CD4-positive, alpha-beta T cell treated with Interleukin-4 for 1 hour (primary cell): Measurements from ENCODE around the gene OTULINL.
A peak's percentile ranks its signal among the peaks of the same experiment; 100 is the strongest.
"Not testable (repeated sequence)": the region's sequence is repeated elsewhere in the genome, so short reads cannot be mapped to it uniquely, and the experiment has no call there.

Source experiments
- DNase-seq, 2 donors: peaks; one replicate each; pipeline ENCODE4 v3.0.0-alpha.2; 2020 to 2022

The OTULINL gene

GRCh38 chr5:14581106-14581890 is at the start of gene OTULINL:
Gene OTULINL, plus strand, starts transcription at chr5:14581792. Its CDS starts 103 bp downstream, at chr5:14581895.
- peak; percentile 86 to 87 for DNase-seq

GRCh38 chr5:14532180-14532579 is 49.4 kb upstream of the OTULINL start:
- DNase-seq: no peak

GRCh38 chr5:14534773-14535172 is 46.8 kb upstream of the OTULINL start:
- no peak for DNase-seq

GRCh38 chr5:14545308-14545707 is 36.3 kb upstream of the OTULINL start:
- no peak for DNase-seq

- DNase-seq: no peak
These were observed 35.7 kb upstream of the OTULINL start for GRCh38 chr5:14545862-14546261.

GRCh38 chr5:14547666-14548065 is 33.9 kb upstream of the OTULINL start:
- DNase-seq: no peak

DNA sequence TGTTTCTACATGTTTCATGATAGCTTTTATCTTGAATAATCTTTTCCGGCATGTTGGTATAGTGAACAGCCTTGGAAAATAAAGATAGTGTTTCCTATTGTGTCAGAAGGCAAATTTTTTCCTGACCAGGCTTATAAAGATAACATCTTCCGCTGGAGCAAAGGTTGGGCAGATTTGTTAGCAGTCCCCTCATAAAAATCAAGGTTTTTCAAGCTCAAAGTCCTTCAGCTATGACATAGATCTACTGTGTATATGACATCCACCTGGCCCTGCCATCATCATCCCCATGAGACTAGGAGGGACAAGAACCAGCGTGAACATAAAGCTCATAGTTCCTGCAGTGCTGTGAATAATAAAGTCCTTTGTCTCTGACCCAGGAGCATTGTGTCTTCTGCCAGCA is 30.4 kb upstream of the OTULINL start:
- DNase-seq: no peak

DNA sequence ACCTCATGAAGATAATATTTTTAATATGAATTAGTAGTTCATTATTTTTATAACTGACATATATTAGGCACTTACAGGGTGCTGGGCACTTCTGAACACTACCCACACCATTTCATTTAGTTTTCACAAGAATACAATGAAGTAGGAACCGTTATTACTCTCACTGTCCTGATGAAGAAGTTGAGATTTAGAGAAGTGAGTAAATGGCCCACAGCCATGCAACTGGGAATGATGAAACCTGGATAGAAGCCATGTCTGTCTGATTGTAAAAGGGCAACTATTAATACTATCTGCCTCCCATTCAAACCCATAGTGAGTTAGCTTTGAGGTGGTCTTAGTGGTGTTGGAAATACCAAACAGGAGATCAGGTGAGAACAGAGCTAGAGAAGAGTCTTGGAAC is 29.6 kb upstream of the OTULINL start:
- DNase-seq: no peak

DNA sequence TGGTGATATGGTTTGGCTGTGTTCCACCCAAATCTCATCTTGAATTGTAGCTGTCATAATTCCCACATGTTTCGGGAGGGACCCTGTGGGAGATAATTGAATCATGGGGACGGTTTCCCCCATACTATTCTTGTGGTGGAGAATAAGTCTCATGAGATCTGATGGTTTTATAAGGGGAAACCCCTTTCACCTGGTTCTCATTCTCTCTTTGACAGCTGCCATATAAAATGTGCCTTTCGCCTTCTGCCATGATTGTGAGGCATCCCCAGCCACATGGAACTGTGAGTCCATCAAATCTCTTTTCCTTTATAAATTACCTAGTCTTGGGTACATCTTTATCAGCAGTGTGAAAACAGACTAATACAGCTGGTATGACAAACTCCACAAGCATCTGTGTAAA is 27.3 kb upstream of the OTULINL start:
- DNase-seq: not testable (repeated sequence)

- no peak for DNase-seq
These were observed 25.6 kb upstream of the OTULINL start for GRCh38 chr5:14556015-14556414.

DNA sequence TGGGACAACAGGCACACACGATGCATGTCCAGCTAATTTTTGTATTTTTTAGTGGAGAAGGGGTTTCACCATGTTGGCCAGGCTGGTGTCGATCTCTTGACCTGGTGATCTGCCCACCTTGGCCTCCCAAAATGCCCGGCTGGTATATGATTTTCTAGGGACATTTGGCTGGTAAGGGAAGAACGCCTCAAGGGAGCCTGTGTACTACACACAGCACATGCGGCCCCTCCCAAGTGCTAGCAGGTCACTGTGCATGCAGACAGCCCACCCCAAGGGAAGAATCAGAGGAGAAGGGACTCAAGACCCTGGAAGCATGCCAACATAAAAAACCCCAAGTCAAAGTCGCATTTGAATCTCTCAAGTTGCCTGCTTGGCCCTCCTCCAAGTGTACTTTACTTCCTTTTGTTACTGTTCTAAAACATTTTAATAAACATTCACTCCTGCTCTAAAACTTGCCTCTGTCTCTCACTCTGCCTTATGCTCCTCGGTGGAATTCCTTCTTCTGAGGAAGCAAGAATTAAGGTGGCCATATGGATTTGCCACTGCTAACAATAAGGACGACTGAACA is 24.3 kb upstream of the OTULINL start:
- DNase-seq: no peak

DNA sequence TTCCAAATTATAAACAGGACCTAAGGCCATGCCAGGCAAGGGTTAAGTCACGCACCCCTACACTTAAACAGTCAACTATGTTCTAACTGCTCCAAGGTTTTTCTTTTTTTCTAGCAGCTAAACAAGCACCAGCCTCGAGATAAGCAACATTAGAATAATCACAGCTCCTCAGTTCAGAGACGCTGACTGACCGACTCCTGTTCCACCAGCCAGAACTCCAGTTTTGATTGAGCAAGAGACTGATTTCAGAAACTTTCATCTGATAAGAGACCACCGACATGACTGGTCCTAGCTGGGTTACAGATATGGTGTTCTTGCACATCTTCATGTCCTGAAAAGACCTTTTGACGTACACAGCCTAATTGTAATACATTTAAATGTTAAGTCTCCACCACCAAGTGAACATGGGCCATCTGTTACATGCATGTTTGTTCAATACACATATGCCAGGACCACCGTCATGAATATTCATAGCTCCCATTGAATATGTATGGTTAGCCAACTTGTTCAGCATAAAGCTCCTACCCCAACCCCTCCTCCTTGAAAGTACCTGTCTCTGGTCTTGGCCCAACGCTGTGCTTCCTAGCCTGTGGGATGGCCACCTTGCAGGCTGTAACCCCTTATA is 23.7 kb upstream of the OTULINL start:
- DNase-seq: no peak

DNA sequence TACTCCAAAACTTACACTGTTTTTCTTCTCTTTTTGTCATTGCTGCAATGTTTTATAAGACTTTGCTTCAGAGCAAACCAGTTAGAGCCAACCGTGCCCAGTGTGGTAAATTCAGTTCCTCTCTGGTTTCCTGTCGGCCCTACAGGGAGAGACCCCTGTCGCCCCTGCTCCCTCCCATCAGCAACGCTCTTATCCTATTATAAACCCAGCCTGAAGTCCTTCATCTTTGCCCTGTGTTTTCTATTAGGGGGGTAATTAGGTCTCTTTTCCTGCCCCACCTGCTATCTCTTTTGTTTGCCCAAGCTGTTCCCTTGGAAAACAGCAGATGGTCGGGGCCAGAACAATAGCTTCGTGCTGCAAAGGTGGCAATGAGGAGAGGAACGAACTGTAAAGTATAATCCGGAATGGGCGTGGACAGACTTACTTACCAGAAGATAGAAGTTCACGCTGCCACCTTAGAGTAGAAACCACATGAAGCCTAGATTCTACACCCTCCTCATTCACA is 21.4 kb upstream of the OTULINL start:
- DNase-seq: peak in 1 of 2 donors; percentile 9

- DNase-seq: no peak
These were observed 19.9 kb upstream of the OTULINL start for GRCh38 chr5:14561741-14562140.

DNA sequence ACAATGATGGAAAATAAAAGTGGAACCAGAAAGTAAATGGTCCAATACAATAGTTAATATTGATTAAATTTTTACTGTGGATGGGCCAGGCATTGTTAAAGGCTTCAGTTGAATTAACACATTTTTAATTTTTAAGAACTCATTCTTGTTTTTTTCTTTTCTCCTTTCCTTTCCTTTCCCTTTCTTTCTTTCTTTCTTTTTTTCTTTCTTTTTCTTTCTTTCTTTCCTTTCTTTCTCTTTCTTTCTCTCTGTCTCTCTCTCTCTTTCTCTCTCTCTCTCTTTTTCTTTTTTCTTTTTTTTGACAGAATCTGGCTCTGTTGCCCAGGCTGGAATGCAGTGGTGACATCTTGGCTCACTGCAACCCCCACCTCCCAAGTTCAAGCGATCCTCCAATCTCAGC is 13.3 kb upstream of the OTULINL start:
- DNase-seq: no peak

DNA sequence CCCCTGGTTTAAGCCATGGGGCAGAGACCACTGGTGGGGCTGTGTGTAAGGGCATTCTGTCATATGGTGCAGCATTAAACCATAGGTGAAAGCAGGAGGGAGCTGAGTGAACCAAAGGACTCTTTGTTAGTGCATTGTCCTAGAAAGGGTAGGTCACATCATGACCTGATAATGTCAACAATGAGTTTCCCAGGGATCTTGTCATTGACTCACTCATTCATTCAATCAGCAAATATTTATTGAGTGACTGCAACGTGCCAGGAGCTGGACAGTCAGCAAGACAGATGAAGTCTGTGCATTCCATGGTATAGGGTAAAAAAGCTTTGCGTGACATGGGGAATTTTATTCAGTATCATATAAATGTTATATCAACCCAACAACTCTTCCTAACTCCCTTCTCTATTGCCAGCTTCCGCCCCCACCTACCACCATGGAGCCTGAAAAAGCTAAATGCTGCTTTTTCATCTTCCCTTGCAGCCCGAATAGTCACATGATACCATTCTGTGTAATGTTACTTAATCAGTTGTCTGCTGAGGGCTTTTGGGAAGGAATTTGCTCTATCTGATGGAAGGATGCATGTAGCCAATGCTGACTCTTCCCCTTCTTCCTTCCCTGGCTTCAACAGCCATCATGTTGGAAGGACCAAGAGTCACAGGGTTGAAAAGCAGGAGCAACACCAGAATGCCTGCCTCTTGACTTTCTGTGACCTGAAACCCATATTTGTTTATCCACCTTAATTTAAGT is 11.5 kb upstream of the OTULINL start:
- DNase-seq: no peak

GRCh38 chr5:14571901-14572300 is 9.7 kb upstream of the OTULINL start:
- DNase-seq: no peak

- DNase-seq: no peak
These were observed 9.2 kb upstream of the OTULINL start for GRCh38 chr5:14572385-14572784.

DNA sequence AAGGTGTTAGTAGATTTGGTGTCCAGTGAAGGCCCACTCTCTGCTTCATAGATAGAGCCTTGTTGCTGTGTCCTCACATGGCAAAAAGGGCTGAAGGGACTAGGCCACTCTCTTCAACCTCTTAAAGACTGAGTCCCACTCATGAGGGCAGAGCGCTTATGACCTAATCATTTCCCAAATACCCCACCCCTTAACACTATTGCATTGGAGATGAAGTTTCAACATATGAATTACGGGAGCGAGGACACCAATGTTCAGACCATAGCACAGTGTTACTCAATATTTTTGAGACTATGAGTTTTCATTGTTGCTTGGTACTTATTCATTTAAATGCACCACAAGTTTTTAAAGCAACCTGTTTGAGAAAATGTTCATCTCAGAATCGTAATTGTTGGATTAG is 8.8 kb upstream of the OTULINL start:
- no peak for DNase-seq

- no peak for DNase-seq
These were observed 7.5 kb upstream of the OTULINL start for GRCh38 chr5:14574096-14574495.

DNA sequence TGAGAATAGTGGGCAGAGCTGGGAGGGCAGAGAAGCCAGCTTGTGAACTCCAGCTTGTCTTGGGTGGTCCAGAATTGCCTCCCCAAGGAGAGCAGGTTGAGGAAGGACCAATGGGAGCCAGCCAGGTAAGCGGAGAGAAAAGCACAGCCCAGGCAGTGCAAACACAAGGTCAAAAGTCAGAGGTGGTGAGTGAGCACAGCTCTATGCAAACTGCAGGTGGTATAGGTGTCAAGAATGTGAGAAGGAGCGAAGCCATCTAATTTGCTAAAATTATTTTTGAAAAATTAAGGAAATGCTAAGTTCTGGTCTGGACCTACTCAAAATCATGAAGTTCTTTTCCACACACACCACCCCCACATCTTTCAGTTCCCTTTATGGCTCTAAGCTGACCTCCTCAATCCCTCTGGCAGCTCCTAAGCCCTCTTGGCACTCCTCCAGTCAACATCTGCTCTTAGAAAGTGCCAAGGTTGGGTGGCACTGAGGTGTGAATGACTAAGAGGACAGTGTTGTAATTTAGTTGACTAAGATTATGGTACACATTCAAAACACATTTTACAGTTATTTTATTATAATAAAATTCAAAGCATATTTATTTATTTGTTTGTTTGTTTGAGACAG is 6.6 kb upstream of the OTULINL start:
- peak in 1 of 2 donors; percentile 34 for DNase-seq

DNA sequence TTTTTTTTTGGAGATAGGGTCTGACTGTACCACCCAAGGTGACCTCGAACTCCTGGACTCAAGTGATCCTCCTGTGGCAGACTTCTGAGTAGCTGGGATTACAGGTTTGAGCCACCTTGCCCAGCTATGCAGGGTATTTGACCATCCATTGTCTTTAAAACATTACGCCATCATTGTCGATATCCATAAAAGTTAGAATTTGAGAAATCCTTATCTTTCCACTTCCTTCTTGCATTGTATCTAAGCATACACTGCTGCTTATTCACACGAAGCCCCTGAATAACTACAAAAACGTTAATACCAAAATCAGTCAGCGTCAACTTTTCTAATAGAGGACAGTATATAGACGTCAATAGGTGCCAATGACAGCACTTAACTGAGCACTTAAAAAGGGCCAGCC is 5.4 kb upstream of the OTULINL start:
- no peak for DNase-seq
